ENCODE results near the gene SOX6.

Gene SOX6

DNA sequence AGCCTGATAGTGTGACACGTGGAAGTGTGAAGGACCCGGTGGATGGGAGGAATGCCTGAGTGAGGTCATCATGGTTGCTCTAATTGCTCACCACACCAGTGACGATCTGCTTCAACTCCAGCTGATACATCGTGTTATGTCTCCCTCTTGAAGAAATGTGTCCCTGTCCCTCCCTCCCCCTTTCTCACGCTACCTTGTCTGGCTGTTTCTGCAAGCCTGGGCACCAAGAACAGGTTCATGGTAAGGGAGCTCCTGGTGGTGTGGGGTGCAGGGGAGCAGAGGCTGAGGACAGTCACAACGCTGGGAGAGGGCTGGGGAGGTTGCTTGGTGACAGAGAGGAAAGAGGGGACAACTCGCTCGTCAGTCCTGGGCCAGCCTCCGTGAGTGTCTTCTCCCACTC is 413.4 kb downstream of the SOX6 start:
- DNase-seq (ENCODE audit: insufficient read length, low spot score) (no peak), FAIRE-seq (no peak)
- TF ChIP-seq, protein P1, sequence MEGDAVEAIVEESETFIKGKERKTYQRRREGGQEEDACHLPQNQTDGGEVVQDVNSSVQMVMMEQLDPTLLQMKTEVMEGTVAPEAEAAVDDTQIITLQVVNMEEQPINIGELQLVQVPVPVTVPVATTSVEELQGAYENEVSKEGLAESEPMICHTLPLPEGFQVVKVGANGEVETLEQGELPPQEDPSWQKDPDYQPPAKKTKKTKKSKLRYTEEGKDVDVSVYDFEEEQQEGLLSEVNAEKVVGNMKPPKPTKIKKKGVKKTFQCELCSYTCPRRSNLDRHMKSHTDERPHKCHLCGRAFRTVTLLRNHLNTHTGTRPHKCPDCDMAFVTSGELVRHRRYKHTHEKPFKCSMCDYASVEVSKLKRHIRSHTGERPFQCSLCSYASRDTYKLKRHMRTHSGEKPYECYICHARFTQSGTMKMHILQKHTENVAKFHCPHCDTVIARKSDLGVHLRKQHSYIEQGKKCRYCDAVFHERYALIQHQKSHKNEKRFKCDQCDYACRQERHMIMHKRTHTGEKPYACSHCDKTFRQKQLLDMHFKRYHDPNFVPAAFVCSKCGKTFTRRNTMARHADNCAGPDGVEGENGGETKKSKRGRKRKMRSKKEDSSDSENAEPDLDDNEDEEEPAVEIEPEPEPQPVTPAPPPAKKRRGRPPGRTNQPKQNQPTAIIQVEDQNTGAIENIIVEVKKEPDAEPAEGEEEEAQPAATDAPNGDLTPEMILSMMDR (IDR thresholded peaks at IDR 0.05; ENCODE audit: insufficient read depth, missing control alignments) = no peak

DNA sequence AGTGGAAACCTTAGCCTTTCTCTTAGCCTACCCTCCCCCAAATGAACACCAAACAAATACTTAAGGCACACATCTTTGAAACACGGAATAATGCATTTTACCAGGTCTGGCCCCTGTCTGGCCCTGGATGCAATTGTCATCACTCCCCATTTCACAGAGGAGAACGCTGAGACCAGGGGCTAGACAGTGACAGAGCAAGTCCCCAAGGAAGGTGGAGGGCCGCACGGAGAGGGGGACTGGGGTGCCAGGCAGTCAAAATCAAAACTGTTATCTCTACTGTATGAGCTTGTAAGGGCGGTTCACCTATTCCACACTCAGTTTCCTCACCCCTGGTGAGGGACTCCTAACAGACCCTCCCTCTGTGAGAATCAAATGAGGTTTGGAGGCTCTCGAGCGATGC is 414.2 kb downstream of the SOX6 start:
- TF ChIP-seq, protein P1 (IDR thresholded peaks at IDR 0.05; ENCODE audit: insufficient read depth, missing control alignments) = no peak

DNA sequence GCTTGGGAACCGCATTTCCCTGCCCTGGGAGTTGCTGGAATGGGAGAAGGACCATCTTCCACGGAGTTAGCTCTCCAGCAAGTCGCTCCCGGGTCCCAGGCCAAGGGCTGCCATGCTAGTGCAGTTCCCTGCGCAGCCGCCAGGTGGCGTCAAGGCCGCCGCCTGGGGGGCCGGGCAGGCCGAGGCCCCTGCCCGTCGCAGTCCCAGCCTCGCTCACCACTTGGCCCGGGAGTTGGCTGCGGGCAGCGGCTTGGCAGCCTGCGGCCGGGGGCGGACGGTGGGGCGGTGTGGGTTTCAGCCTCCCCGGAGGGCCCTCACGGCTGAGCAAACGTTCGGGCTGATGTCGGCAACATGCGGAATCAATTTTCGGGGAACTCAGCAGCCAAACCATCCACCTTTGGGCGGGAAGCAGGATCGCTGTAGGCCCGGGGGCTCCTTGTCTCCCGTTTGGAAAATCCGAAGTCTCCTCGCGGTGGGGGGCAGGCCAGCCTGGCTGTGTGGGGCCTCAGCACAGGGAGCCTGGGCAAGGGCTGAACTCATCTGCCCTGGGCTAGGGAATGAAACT is 415.1 kb downstream of the SOX6 start:
- TF ChIP-seq, protein P1 (IDR thresholded peaks at IDR 0.05; ENCODE audit: insufficient read depth, missing control alignments) = peak; percentile 4
- no peak for FAIRE-seq
- no peak for DNase-seq (ENCODE audit: insufficient read length, low spot score)

More for the DNA sequence above, 414.2 kb downstream of the SOX6 start:
- no peak for FAIRE-seq
- no peak for DNase-seq (ENCODE audit: insufficient read length, low spot score)

DNA sequence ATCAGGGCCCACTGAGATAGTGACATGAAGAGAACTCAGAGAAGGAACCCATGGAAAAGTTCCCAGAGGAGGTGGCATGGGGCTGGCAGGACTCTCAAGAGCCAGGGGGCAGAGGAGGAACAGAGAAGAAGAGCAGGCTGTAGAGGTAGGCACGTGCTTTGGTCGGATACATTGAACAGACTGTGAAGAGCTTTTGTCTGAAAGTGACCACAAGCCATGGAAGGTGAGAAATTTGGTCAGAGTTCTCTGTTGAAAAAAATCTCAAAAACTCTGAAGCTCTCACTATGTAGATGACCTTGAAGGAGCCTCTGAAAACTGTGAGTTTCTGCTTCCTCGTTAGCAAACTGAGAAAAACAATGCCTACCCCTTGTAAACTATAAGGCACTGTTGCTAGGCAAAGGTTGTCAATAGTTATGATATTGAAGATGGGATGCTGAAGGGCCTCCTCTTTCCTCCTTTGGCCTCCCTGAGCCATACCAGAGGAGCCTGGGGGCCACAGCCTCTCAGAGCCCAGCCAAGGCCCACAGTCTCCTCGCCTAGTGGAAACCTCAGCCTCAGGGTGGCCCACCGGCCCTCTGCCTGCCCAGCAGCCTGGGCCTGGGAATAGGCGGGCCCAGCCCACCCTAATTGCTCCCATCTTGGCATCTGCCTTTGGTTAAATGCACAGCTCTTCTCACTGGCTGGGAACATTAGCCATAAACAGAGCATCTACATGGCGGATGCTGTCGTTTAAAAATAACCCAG is 415.7 kb downstream of the SOX6 start:
- TF ChIP-seq, protein P1 (IDR thresholded peaks at IDR 0.05; ENCODE audit: insufficient read depth, missing control alignments) = no peak
- DNase-seq (ENCODE audit: insufficient read length, low spot score) (no peak), FAIRE-seq (no peak)

DNA sequence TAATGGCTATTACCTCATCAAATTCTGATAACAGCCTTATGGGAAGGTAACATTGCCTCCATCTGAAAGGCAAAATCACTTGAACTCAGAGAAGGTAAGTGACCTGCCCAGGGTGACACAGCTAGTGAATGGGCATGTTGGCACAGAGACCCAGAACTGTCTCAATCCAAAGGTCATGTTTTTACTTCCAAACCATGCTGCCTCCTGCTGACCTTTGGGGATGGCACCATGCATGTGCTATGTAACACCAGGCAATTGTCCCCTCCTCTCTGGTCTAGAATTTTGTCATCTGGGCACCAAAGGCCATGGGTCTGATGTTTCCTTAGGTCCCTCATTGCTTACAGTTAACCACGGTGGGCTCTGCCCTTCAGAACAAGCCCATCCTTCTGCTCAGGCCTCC is 417.4 kb downstream of the SOX6 start:
- FAIRE-seq = no peak
- DNase-seq (ENCODE audit: insufficient read length, low spot score) = no peak
- TF ChIP-seq, protein P1 (IDR thresholded peaks at IDR 0.05; ENCODE audit: insufficient read depth, missing control alignments) = no peak

DNA sequence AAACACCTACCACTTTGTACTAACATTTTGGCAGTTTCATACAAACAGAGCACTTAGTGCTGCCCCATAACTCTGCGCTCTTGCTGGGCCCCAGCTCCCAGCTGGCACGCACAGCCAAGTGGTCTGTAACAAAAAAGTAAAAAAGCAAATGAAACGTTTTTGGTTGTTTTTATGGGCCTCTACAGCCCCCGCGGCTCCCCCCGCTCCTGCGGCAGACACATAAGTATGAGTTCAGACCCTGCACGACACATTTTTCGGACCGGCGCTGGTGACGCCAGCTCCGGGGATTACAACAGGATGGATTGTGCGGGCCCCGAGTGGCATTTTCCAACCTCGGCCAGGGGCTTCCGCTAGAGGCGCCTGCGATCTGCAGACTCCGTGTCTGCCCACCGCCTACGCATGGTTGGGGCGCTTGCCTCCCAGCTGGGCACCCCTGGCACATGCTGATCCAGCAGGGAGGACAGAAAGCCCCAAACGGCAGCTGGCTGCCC is 418.2 kb downstream of the SOX6 start:
- no peak for DNase-seq (ENCODE audit: insufficient read length, low spot score)
- FAIRE-seq = no peak
- TF ChIP-seq, protein P1 (IDR thresholded peaks at IDR 0.05; ENCODE audit: insufficient read depth, missing control alignments) = no peak

DNA sequence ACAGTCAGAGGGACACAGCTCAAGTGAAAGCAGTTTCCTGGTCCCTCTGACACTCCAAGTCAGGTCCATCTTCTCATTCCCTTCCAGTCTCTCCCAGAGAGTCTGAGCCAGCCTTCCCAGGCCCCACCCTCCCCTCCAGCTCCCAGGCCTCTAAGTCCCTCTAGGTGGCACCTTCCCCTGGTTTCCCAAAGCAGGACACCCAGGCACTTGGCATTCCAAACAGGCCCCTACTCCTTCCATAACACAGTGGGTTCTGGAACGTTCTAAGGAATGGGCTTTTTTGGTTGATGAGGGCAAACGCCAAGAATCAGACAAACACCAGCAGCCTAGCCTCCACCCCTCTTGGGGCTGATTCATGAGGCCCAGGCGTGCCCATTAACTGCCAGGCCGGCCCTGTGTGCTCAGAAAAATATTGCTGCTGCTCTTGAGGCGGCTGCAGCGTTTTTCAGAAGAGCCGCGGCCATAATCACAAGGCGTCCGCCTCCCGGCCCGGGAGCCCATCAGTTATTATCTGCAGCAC is 418.7 kb downstream of the SOX6 start:
- TF ChIP-seq, protein P1 (IDR thresholded peaks at IDR 0.05; ENCODE audit: insufficient read depth, missing control alignments) = no peak
- no peak for DNase-seq (ENCODE audit: insufficient read length, low spot score)
- FAIRE-seq = no peak
